HepG2 (cell line): ENCODE results near the gene BCDIN3D.

Experiments
- ASH2L ChIP-seq: fragments of 300-600, 200-600 bp; sonication (generic); IDR thresholded peaks from 2 replicates; pipeline ENCODE4 v1.7.0; 2017; ENCODE audit warnings: low read depth, mild to moderate bottlenecking, moderate library complexity, mixed read lengths, low read length; ENCODE audit not compliant: insufficient read length
- KLF13 ChIP-seq: sonication (generic); formaldehyde crosslinking; IDR thresholded peaks from 2 replicates; pipeline ENCODE4 v1.4.0; 2020; ENCODE audit warnings: mild to moderate bottlenecking, missing genetic modification reagents
- SSRP1 ChIP-seq: IDR thresholded peaks from 2 replicates; pipeline ENCODE4 v1.6.1; 2016; ENCODE audit warnings: control low read depth
- ZNF550 ChIP-seq: sonication (generic); formaldehyde crosslinking; IDR thresholded peaks from 2 replicates; pipeline ENCODE4 v1.4.0; 2020; ENCODE audit warnings: mild to moderate bottlenecking, missing genetic modification reagents, borderline replicate concordance
- TF ChIP-seq, protein P1 (sequence below): IDR thresholded peaks from 2 replicates; pipeline ENCODE4 v1.6.1; 2016; ENCODE audit warnings: mild to moderate bottlenecking
- TF ChIP-seq, protein P2 (sequence below): sonication (generic); formaldehyde crosslinking; IDR thresholded peaks from 2 replicates; pipeline ENCODE4 v1.5.0; 2020; ENCODE audit warnings: mild to moderate bottlenecking, missing genetic modification reagents, moderate library complexity

DNA sequence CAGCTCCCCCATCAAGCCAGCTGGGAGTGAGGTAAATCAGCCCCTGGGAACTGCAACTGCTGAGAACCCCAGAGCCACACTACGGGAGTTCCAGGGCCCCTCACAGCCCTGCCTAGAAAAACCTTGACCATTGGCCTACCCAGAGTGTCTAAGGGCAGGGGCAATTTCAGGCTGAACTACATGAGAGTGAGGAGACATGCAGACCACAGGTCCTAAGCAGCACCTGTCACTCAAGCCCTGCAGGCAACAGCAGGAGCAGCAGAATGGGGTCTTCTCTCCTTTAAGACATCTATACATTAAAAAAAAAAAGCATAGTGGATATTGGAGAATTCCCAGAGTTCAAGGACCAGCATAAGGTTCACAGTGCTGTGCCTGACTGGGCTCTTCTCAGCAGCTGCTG lies 19.6 kb downstream of the BCDIN3D start:
- no peak for TF ChIP-seq ASH2L
- TF ChIP-seq ZNF550 (CRISPR knock-in tag), result no peak
- TF ChIP-seq, protein P1, sequence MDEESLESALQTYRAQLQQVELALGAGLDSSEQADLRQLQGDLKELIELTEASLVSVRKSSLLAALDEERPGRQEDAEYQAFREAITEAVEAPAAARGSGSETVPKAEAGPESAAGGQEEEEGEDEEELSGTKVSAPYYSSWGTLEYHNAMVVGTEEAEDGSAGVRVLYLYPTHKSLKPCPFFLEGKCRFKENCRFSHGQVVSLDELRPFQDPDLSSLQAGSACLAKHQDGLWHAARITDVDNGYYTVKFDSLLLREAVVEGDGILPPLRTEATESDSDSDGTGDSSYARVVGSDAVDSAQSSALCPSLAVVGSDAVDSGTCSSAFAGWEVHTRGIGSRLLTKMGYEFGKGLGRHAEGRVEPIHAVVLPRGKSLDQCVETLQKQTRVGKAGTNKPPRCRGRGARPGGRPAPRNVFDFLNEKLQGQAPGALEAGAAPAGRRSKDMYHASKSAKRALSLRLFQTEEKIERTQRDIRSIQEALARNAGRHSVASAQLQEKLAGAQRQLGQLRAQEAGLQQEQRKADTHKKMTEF (CRISPR knock-in tag), result no peak
- TF ChIP-seq, protein P2, sequence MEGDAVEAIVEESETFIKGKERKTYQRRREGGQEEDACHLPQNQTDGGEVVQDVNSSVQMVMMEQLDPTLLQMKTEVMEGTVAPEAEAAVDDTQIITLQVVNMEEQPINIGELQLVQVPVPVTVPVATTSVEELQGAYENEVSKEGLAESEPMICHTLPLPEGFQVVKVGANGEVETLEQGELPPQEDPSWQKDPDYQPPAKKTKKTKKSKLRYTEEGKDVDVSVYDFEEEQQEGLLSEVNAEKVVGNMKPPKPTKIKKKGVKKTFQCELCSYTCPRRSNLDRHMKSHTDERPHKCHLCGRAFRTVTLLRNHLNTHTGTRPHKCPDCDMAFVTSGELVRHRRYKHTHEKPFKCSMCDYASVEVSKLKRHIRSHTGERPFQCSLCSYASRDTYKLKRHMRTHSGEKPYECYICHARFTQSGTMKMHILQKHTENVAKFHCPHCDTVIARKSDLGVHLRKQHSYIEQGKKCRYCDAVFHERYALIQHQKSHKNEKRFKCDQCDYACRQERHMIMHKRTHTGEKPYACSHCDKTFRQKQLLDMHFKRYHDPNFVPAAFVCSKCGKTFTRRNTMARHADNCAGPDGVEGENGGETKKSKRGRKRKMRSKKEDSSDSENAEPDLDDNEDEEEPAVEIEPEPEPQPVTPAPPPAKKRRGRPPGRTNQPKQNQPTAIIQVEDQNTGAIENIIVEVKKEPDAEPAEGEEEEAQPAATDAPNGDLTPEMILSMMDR (CRISPR knock-in tag), result no peak
- TF ChIP-seq SSRP1, result no peak
- TF ChIP-seq KLF13 (CRISPR knock-in tag), result no peak
